ENCODE measurements around the gene FAM83G. TPM values are rescaled to one million over a fixed set of nuclear protein-coding genes. Genes with fewer than 3 reads are reported as not detected.

The FAM83G gene
- total and polyA plus RNA-seq, 8 donors = 8.2 to 41.1 (median 14.2) TPM

GRCh38 chr17:18949566-18949965 is 55.0 kb downstream of the FAM83G start:
- Histone ChIP-seq H3K36me3 (no peaks in the 10 kb centered on the region), H3K27me3 (peaks cover 0 to 21% (median 3%) of the 10 kb centered on the region in 3 donors), H3K27ac (no peak overlapping the region), H3K4me1 (peaks cover 0 to 6% (median 0%) of the 10 kb centered on the region in 4 donors), H3K9me3 (no peaks in the 10 kb centered on the region), H3K4me3 (no peak overlapping the region)
- WGBS, 5 donors = 67 to 78% (median 76%) methylated on average over 6 of the region's 6 CpGs
- peak in 1 of 2 donors; percentile 24 for DNase-seq
- no peak for TF ChIP-seq EP300 (IDR thresholded peaks at IDR 0.05)
- no peak for TF ChIP-seq POLR2AphosphoS5 (IDR thresholded peaks at IDR 0.05)
- TF ChIP-seq CTCF (IDR thresholded peaks at IDR 0.05) = no peak
- no peak for TF ChIP-seq POLR2A (IDR thresholded peaks at IDR 0.05)
- intact Hi-C loops (cut with DNase I; ENCODE audit: low total_unique reads) = no loop called here

- Histone ChIP-seq H3K36me3 (no peaks in the 10 kb centered on the region), H3K9me3 (no peaks in the 10 kb centered on the region), H3K27ac (no peak overlapping the region), H3K4me1 (peaks cover 0 to 6% (median 0%) of the 10 kb centered on the region in 4 donors), H3K27me3 (peaks cover 0 to 21% (median 3%) of the 10 kb centered on the region in 3 donors), H3K4me3 (no peak overlapping the region)
- WGBS, 5 donors = 80 to 93% (median 89%) methylated on average over 7 to 8 of the region's 8 CpGs
- no peak for TF ChIP-seq EP300 (IDR thresholded peaks at IDR 0.05)
- TF ChIP-seq POLR2A (IDR thresholded peaks at IDR 0.05) = no peak
- no peak for TF ChIP-seq POLR2AphosphoS5 (IDR thresholded peaks at IDR 0.05)
- TF ChIP-seq CTCF (IDR thresholded peaks at IDR 0.05) = no peak
- DNase-seq = peak in 1 of 2 donors; percentile 2
- intact Hi-C loops (cut with DNase I; ENCODE audit: low total_unique reads) = no loop called here
Measured at GRCh38 chr17:18948476-18949006, 56.0 kb downstream of the FAM83G start.

DNA sequence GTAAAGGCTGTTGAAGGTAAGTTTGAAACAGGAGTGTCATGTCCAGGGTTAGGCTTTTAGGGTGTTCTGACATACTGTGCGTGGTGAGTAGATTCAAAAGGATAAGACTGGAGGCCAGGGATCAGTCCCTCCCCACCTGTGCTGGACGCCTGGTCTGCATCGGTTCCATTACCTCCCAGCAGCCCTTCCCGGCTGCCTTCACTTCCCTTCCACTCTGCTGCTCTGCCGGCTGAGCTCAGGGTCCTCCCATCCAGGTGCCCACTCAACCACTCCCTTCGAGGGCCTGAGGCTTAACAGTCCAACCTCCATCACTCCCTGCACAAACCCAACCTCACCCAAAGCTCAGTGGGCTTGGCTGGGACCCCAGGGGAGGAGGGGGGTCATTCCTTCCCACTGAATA is 56.7 kb downstream of the FAM83G start:
- H3K4me1 ChIP-seq = peaks cover 0 to 6% (median 0%) of the 10 kb centered on the region in 4 donors
- 72 to 85% (median 81%) methylated on average over 6 of the region's 6 CpGs for WGBS, 5 donors
- no peak overlapping the region for H3K27ac ChIP-seq
- no peak for DNase-seq
- no peak overlapping the region for H3K4me3 ChIP-seq
- intact Hi-C loops (cut with DNase I; ENCODE audit: low total_unique reads) = no loop called here
- H3K9me3 ChIP-seq = no peaks in the 10 kb centered on the region
- H3K36me3 ChIP-seq = no peaks in the 10 kb centered on the region
- TF ChIP-seq POLR2AphosphoS5 (IDR thresholded peaks at IDR 0.05) (no peak), EP300 (IDR thresholded peaks at IDR 0.05) (no peak), POLR2A (IDR thresholded peaks at IDR 0.05) (no peak), CTCF (IDR thresholded peaks at IDR 0.05) (no peak)
- peaks cover 0 to 21% (median 3%) of the 10 kb centered on the region in 3 donors for H3K27me3 ChIP-seq

DNA sequence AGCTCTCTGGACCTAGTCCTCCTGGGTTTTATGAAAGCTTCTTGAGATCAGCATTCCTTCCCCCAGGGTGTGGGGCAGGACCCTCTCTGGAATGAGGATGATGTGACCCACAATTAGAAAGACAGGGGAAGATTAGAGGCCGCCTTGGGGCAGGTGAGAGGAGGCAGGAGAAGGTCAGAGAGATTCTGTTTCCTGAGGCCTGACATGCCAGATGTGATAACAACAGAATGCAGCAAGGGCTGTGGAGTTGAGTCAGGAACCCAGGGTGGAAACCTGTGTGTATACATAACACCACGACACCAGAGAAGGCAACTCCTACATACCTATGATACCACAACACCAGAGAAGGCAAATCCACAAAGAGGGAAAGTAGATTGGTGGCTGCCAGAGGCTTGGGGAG is 58.0 kb downstream of the FAM83G start:
- peaks cover 0 to 6% (median 0%) of the 10 kb centered on the region in 4 donors for H3K4me1 ChIP-seq
- H3K27ac ChIP-seq = no peak overlapping the region
- H3K4me3 ChIP-seq = no peak overlapping the region
- H3K27me3 ChIP-seq = peaks cover 0 to 21% (median 3%) of the 10 kb centered on the region in 3 donors
- H3K9me3 ChIP-seq = no peaks in the 10 kb centered on the region
- no peak for TF ChIP-seq POLR2A (IDR thresholded peaks at IDR 0.05)
- TF ChIP-seq CTCF (IDR thresholded peaks at IDR 0.05) = no peak
- no peak for TF ChIP-seq EP300 (IDR thresholded peaks at IDR 0.05)
- TF ChIP-seq POLR2AphosphoS5 (IDR thresholded peaks at IDR 0.05) = no peak
- no peaks in the 10 kb centered on the region for H3K36me3 ChIP-seq
- intact Hi-C loops (cut with DNase I; ENCODE audit: low total_unique reads) = no loop called here
- 33 to 53% (median 45%) methylated on average over 2 of the region's 2 CpGs for WGBS, 5 donors
- DNase-seq = no peak
